ENCODE measurements around the gene KLF9.

DNA sequence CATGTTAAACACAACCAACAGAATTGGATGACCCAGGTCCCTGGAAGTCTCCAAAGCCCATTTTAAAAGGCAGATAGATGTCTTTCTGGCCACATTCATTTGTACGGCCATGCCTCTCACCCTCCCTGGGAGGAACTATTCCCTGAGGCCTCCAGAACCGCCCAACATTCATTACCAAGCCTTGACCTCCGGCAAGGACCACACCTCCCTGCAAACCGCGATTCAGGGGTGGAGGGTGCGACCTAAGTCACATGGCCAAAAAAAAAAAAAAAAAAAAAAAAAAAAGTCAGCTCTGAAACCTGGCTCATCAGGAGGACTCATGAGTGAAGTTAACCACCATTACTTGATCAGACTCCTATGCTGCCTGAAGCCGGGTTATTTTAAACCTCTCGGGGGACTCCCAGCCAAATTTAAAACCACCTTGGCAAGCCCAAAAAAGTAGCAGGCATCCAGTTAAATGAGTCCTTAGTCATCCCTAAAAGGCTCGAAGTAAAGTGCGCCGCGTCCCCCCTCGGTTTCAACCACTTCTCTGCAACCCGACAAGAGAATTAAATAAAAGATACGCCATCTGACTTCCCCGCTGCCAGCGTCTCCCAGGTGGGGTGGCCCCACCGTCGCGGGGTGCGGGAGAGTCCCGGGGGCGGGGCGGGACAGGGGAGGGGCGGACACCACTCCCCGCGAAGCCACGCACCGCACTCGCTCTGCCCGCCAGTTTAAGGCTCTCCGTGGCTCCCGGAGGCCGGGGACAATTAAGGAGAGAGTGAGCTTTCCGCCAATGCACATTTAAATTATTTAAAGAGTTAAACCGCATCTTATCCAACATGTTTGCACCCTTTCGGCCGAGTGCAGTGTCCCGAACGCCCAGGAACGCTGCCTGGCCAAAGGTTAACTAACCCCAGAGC, 2.3 kb downstream of the KLF9 start:
- TF ChIP-seq POLR2A (IDR thresholded peaks at IDR 0.05): peak; percentile 93
- TF ChIP-seq CTCF (IDR thresholded peaks at IDR 0.05): no peak
